ENCODE data around the gene EXOC3L4.

DNA sequence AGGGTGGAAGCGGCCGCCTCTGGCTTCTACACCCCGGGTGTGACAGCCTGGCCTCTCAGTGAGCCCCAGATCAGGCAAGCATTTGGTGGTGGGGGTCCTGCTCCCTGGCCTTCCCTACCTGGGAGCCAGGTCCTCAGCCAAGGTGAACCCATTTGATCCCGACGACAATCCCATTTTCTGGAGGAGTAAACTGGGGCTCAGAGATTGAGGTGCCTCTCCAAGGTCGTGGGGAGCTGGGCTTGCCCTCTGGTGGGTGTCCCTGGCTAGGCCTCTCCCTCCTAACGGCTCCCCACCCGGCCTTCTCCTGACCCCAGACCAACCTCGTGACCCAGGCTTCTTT is 2.7 kb upstream of the EXOC3L4 start:
- TF ChIP-seq, protein P1, sequence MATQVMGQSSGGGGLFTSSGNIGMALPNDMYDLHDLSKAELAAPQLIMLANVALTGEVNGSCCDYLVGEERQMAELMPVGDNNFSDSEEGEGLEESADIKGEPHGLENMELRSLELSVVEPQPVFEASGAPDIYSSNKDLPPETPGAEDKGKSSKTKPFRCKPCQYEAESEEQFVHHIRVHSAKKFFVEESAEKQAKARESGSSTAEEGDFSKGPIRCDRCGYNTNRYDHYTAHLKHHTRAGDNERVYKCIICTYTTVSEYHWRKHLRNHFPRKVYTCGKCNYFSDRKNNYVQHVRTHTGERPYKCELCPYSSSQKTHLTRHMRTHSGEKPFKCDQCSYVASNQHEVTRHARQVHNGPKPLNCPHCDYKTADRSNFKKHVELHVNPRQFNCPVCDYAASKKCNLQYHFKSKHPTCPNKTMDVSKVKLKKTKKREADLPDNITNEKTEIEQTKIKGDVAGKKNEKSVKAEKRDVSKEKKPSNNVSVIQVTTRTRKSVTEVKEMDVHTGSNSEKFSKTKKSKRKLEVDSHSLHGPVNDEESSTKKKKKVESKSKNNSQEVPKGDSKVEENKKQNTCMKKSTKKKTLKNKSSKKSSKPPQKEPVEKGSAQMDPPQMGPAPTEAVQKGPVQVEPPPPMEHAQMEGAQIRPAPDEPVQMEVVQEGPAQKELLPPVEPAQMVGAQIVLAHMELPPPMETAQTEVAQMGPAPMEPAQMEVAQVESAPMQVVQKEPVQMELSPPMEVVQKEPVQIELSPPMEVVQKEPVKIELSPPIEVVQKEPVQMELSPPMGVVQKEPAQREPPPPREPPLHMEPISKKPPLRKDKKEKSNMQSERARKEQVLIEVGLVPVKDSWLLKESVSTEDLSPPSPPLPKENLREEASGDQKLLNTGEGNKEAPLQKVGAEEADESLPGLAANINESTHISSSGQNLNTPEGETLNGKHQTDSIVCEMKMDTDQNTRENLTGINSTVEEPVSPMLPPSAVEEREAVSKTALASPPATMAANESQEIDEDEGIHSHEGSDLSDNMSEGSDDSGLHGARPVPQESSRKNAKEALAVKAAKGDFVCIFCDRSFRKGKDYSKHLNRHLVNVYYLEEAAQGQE (IDR thresholded peaks at IDR 0.05; ENCODE audit: borderline replicate concordance): no peak
- TF ChIP-seq, protein P2, sequence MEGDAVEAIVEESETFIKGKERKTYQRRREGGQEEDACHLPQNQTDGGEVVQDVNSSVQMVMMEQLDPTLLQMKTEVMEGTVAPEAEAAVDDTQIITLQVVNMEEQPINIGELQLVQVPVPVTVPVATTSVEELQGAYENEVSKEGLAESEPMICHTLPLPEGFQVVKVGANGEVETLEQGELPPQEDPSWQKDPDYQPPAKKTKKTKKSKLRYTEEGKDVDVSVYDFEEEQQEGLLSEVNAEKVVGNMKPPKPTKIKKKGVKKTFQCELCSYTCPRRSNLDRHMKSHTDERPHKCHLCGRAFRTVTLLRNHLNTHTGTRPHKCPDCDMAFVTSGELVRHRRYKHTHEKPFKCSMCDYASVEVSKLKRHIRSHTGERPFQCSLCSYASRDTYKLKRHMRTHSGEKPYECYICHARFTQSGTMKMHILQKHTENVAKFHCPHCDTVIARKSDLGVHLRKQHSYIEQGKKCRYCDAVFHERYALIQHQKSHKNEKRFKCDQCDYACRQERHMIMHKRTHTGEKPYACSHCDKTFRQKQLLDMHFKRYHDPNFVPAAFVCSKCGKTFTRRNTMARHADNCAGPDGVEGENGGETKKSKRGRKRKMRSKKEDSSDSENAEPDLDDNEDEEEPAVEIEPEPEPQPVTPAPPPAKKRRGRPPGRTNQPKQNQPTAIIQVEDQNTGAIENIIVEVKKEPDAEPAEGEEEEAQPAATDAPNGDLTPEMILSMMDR (IDR thresholded peaks at IDR 0.05; ENCODE audit: poor library complexity, severe bottlenecking): no peak
- TF ChIP-seq EP300 (conservative IDR thresholded peaks at IDR 0.05; ENCODE audit: poor library complexity, severe bottlenecking): no peak

Data from neural cell (in vitro differentiated cells).